ENCODE results near the gene RGR.
"Not testable (repeated sequence)": the region's sequence is repeated elsewhere in the genome, so short reads cannot be mapped to it uniquely, and the experiment has no call there.

Gene RGR

GRCh38 chr10:84258034-84258695 lies 13.3 kb downstream of the RGR start:
- DNase-seq, result no peak

- no peak for DNase-seq
Observed at GRCh38 chr10:84261236-84261915, 16.5 kb downstream of the RGR start.

- DNase-seq, result no peak
Observed at GRCh38 chr10:84262190-84262956, 17.5 kb downstream of the RGR start.

DNA sequence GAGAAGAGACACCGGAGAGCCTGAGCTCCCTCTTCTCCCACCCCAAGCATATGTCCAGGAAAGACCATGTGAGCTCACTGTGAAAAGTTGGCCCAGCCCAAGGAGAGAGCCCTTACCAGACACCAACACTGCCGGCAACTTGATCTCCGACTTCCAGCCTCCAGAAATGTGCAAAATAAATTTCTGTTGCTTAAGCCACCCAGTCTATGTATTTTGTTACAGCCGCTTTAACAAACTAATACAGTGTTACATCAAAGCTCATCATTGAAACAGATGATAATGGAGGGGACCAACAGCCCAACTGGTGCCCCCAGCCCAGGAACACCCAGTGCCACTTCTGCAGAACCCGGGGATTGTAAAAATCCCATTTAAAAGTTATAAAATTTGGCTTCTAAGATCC lies 18.9 kb downstream of the RGR start:
- DNase-seq, result no peak

DNA sequence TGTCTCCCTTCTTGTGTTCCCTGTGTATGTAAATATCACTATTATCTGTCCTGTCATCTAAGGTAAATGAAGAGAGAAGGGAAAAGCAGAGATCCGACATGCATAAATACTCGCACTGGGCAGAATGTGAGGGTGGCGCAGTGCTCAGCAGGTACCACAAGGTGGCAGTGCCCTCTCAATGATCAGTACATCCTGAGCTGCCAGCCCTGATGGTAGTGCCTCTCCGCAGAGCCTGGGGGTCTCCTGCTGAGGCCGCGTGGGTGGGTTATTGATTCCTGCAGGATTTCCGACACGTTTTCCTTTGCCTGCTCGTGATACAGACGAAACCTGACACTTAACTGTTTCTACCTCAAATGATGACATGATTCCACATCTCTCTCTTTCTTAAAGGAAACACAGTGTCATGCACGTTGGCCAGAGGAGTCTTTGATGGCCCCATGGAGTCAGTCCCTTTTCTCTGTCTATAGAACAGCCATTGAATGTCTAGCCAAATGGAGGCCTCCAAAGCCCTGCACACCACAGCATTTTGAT lies 19.8 kb downstream of the RGR start:
- DNase-seq, result peak; percentile 45

- DNase-seq, result no peak
Observed at GRCh38 chr10:84265418-84265817, 20.6 kb downstream of the RGR start.

GRCh38 chr10:84267503-84268126 lies 22.8 kb downstream of the RGR start:
- DNase-seq, result peak; percentile 48

DNA sequence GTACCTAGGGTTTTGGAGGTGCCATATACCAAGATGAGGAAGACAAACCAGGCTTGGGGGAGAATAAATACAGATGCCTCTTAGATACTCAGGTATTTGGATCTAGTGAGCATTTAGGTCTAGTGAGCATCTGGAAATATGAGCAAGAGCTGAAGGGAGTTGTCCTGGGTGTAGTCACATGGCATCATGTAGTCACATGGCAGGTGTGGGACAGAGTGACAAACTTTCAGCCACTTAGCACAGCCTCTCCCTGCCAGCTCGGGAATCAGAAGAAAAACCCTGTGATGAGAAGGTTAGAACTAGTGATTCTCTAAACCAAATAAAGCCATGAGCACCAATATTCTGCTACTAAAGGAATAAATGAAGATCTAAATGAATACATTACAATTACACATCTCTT lies 24.3 kb downstream of the RGR start:
- DNase-seq, result no peak

GRCh38 chr10:84269773-84270172 lies 24.9 kb downstream of the RGR start:
- no peak for DNase-seq

- DNase-seq, result no peak
Observed at GRCh38 chr10:84270708-84271107, 25.9 kb downstream of the RGR start.

DNA sequence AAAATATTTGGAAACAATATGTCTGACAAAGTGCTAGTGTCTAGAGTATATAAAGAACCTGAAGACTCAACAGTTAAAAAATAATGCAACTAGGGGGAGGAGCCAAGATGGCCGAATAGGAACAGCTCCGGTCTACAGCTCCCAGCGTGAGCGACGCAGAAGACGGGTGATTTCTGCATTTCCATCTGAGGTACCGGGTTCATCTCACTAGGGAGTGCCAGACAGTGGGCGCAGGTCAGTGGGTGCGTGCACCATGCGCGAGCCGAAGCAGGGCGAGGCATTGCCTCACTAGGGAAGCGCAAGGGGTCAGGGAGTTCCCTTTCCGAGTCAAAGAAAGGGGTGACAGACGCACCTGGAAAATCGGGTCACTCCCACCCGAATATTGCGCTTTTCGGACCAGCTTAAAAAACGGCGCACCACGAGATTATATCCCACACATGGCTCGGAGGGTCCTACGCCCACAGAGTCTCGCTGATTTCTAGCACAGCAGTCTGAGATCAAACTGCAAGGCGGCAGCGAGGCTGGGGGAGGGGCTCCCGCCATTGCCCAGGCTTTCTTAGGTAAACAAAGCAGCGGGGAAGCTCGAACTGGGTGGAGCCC lies 35.1 kb downstream of the RGR start:
- not testable (repeated sequence) for DNase-seq

- no peak for DNase-seq
Observed at GRCh38 chr10:84286695-84287094, 41.8 kb downstream of the RGR start.

GRCh38 chr10:84288151-84288550 lies 43.3 kb downstream of the RGR start:
- DNase-seq, result no peak

DNA sequence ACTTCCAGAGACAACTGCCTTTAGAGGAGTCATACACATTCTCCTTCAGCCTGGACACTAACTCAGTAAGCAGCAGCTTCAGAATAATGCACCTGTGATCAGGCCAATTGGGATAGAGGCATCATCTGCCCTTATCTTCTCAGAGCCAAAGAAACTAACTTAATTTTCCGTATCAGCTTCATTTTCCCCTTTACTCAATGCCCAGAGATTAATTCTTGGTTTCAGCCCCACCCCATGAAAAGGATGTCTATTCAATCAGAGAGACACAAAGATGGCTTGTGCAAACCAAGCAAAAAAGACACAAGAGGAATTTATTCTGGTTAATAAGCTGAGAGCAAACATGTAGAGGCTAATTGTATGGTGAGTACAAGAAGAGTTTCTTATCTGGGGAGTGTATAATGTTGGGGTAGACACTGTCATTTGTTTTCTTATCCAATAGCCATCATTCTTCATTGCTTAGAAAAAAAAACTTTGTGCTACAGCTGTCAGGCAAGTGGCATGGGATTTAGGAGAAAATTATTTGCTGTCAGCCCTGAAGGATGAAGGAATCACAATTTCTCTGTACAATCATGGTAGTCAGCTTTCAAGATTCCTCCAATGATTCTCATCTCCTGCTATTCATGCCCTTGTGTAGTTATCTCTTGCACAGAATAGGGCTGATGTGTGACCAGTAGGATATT lies 44.8 kb downstream of the RGR start:
- DNase-seq, result no peak

- DNase-seq, result no peak
Observed at GRCh38 chr10:84290235-84290634, 45.4 kb downstream of the RGR start.

- no peak for DNase-seq
Observed at GRCh38 chr10:84291384-84291783, 46.5 kb downstream of the RGR start.

GRCh38 chr10:84292502-84292901 lies 47.6 kb downstream of the RGR start:
- DNase-seq, result no peak

GRCh38 chr10:84293171-84293570 lies 48.3 kb downstream of the RGR start:
- DNase-seq, result no peak

DNA sequence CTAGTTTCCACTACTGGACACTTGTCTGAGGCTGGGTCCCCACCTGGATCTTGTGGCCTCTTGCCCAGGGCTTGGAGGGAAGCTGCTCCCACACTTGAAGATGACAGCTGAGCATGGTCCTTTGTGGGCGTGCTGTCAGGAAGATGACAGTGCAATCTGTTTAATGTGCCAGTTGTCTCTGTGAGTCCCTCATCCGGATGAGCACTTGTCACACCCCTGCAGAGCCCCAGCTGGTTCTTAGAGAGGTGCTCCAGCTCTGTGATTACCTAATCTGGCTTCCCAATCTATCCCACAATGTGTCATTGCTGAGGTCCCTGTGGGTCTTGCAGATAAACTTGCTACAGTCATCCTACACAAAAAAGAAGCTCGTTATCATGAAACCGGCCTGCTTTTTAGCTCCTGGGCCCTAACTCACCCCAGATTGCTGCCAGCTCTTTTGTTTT lies 48.7 kb downstream of the RGR start:
- DNase-seq, result no peak

GRCh38 chr10:84294766-84295447 lies 50.1 kb downstream of the RGR start:
- no peak for DNase-seq

All from central memory CD4-positive, alpha-beta T cell (primary cell).